ENCODE results near the gene FGA.
"Not testable (repeated sequence)": the region's sequence is repeated elsewhere in the genome, so short reads cannot be mapped to it uniquely, and the experiment has no call there.

Gene FGA

GRCh38 chr4:154606728-154607723 lies 16.5 kb upstream of the FGA start:
- DNase-seq (ENCODE audit: low read depth, low spot score), result no peak

GRCh38 chr4:154604696-154605200 lies 14.2 kb upstream of the FGA start:
- DNase-seq (ENCODE audit: low read depth, low spot score), result no peak

GRCh38 chr4:154603033-154603943 lies 12.7 kb upstream of the FGA start:
- DNase-seq (ENCODE audit: low read depth, low spot score), result no peak

- no peak for DNase-seq (ENCODE audit: low read depth, low spot score)
Measured at GRCh38 chr4:154602404-154603020, 12.0 kb upstream of the FGA start.

GRCh38 chr4:154597798-154598774 lies 7.5 kb upstream of the FGA start:
- no peak for DNase-seq (ENCODE audit: low read depth, low spot score)

- not testable (repeated sequence) for DNase-seq (ENCODE audit: low read depth, low spot score)
Measured at GRCh38 chr4:154597281-154597680, 6.7 kb upstream of the FGA start.

GRCh38 chr4:154595807-154596206 lies 5.3 kb upstream of the FGA start:
- no peak for DNase-seq (ENCODE audit: low read depth, low spot score)

GRCh38 chr4:154594343-154594742 lies 3.8 kb upstream of the FGA start:
- not testable (repeated sequence) for DNase-seq (ENCODE audit: low read depth, low spot score)

GRCh38 chr4:154593868-154594267 lies 3.3 kb upstream of the FGA start:
- DNase-seq (ENCODE audit: low read depth, low spot score), result no peak

GRCh38 chr4:154591890-154592289 lies 1.3 kb upstream of the FGA start:
- DNase-seq (ENCODE audit: low read depth, low spot score), result no peak

GRCh38 chr4:154589296-154590197 lies 995 bp downstream of the FGA start:
- DNase-seq (ENCODE audit: low read depth, low spot score), result no peak

- DNase-seq (ENCODE audit: low read depth, low spot score), result no peak
Measured at GRCh38 chr4:154588198-154588597, 2.3 kb downstream of the FGA start.

GRCh38 chr4:154586296-154587033 lies 4.1 kb downstream of the FGA start:
- no peak for DNase-seq (ENCODE audit: low read depth, low spot score)

GRCh38 chr4:154585369-154586018 lies 5.0 kb downstream of the FGA start:
- no peak for DNase-seq (ENCODE audit: low read depth, low spot score)

GRCh38 chr4:154584259-154584658 lies 6.3 kb downstream of the FGA start:
- no peak for DNase-seq (ENCODE audit: low read depth, low spot score)

GRCh38 chr4:154583677-154584076 lies 6.9 kb downstream of the FGA start:
- DNase-seq (ENCODE audit: low read depth, low spot score), result no peak

- DNase-seq (ENCODE audit: low read depth, low spot score), result no peak
Measured at GRCh38 chr4:154583230-154583629, 7.3 kb downstream of the FGA start.

- DNase-seq (ENCODE audit: low read depth, low spot score), result no peak
Measured at GRCh38 chr4:154582723-154583122, 7.8 kb downstream of the FGA start.
